ENCODE measurements around the gene TMEM245. TPM values are rescaled to one million over a fixed set of nuclear protein-coding genes. Genes with fewer than 3 reads are reported as not detected.

Gene TMEM245
- total and polyA plus RNA-seq, 2 of the 13 experiments (the other 11 are each of a cell fraction or from before 2014, with no cell fraction given): 53.5 to 55.4 TPM

DNA sequence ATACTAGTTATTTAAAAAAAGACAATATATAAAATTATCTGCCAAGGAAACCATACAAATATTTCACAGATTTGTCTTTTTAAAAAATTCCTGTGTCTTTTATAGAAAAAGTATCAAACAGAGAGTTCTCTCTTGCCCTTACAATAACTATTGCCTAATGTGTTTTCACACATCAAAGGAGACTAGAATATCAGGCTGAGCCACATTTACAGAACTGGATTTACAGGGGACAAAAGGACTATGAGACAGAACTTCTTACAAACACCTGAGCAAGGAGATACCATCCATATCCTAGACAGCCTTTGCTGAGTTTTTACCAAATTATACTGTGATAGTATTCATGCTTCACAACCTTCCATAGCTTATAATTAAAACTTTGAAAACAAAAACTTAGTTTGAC is 34.2 kb downstream of the TMEM245 start (continued):
- TF ChIP-seq CENPT (CRISPR knock-in tag; IDR thresholded peaks at IDR 0.05; ENCODE audit: low read depth): no peak
- TF ChIP-seq, protein P1, sequence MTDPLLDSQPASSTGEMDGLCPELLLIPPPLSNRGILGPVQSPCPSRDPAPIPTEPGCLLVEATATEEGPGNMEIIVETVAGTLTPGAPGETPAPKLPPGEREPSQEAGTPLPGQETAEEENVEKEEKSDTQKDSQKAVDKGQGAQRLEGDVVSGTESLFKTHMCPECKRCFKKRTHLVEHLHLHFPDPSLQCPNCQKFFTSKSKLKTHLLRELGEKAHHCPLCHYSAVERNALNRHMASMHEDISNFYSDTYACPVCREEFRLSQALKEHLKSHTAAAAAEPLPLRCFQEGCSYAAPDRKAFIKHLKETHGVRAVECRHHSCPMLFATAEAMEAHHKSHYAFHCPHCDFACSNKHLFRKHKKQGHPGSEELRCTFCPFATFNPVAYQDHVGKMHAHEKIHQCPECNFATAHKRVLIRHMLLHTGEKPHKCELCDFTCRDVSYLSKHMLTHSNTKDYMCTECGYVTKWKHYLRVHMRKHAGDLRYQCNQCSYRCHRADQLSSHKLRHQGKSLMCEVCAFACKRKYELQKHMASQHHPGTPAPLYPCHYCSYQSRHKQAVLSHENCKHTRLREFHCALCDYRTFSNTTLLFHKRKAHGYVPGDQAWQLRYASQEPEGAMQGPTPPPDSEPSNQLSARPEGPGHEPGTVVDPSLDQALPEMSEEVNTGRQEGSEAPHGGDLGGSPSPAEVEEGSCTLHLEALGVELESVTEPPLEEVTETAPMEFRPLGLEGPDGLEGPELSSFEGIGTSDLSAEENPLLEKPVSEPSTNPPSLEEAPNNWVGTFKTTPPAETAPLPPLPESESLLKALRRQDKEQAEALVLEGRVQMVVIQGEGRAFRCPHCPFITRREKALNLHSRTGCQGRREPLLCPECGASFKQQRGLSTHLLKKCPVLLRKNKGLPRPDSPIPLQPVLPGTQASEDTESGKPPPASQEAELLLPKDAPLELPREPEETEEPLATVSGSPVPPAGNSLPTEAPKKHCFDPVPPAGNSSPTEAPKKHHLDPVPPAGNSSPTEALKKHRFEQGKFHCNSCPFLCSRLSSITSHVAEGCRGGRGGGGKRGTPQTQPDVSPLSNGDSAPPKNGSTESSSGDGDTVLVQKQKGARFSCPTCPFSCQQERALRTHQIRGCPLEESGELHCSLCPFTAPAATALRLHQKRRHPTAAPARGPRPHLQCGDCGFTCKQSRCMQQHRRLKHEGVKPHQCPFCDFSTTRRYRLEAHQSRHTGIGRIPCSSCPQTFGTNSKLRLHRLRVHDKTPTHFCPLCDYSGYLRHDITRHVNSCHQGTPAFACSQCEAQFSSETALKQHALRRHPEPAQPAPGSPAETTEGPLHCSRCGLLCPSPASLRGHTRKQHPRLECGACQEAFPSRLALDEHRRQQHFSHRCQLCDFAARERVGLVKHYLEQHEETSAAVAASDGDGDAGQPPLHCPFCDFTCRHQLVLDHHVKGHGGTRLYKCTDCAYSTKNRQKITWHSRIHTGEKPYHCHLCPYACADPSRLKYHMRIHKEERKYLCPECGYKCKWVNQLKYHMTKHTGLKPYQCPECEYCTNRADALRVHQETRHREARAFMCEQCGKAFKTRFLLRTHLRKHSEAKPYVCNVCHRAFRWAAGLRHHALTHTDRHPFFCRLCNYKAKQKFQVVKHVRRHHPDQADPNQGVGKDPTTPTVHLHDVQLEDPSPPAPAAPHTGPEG (CRISPR knock-in tag; IDR thresholded peaks at IDR 0.05): no peak
- no peak for TF ChIP-seq GATAD1 (CRISPR knock-in tag; IDR thresholded peaks at IDR 0.05)
- no peak for TF ChIP-seq ZNF337 (CRISPR knock-in tag; IDR thresholded peaks at IDR 0.05; ENCODE audit: borderline replicate concordance, low read depth)
- 0 out of 2 replicates have a peak, but pooled peaks have one; percentile 29 for TF ChIP-seq FOXA3 (CRISPR knock-in tag; IDR thresholded peaks at IDR 0.05)
- no peak for TF ChIP-seq NRL (CRISPR knock-in tag; IDR thresholded peaks at IDR 0.05; ENCODE audit: borderline replicate concordance)
- peak; percentile 60; the same call in 1 of the 2 replicates for TF ChIP-seq HMG20A (CRISPR knock-in tag; IDR thresholded peaks at IDR 0.05; ENCODE audit: borderline replicate concordance)
- TF ChIP-seq ZNF550 (CRISPR knock-in tag; IDR thresholded peaks at IDR 0.05; ENCODE audit: borderline replicate concordance): no peak
- no peak for TF ChIP-seq GPN1 (CRISPR knock-in tag; IDR thresholded peaks at IDR 0.05; ENCODE audit: borderline replicate concordance)
- no peak for TF ChIP-seq ZNF253 (CRISPR knock-in tag; IDR thresholded peaks at IDR 0.05; ENCODE audit: borderline replicate concordance)
- TF ChIP-seq ZKSCAN5 (CRISPR knock-in tag; IDR thresholded peaks at IDR 0.05): no peak
- peak; percentile 24; the same call in 1 of the 2 replicates for TF ChIP-seq POGZ (CRISPR knock-in tag; IDR thresholded peaks at IDR 0.05)
- TF ChIP-seq TRIM24 (CRISPR knock-in tag; IDR thresholded peaks at IDR 0.05): no peak
- peak; percentile 62 for TF ChIP-seq GATAD2A (CRISPR knock-in tag; IDR thresholded peaks at IDR 0.05)
- TF ChIP-seq SIN3B (IDR thresholded peaks at IDR 0.05; ENCODE audit: low read length): no peak
- no peak for TF ChIP-seq HOXD1 (CRISPR knock-in tag; IDR thresholded peaks at IDR 0.05)
- TF ChIP-seq ZNF230 (CRISPR knock-in tag; IDR thresholded peaks at IDR 0.05): no peak
- TF ChIP-seq, protein P2, sequence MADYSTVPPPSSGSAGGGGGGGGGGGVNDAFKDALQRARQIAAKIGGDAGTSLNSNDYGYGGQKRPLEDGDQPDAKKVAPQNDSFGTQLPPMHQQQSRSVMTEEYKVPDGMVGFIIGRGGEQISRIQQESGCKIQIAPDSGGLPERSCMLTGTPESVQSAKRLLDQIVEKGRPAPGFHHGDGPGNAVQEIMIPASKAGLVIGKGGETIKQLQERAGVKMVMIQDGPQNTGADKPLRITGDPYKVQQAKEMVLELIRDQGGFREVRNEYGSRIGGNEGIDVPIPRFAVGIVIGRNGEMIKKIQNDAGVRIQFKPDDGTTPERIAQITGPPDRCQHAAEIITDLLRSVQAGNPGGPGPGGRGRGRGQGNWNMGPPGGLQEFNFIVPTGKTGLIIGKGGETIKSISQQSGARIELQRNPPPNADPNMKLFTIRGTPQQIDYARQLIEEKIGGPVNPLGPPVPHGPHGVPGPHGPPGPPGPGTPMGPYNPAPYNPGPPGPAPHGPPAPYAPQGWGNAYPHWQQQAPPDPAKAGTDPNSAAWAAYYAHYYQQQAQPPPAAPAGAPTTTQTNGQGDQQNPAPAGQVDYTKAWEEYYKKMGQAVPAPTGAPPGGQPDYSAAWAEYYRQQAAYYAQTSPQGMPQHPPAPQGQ (CRISPR knock-in tag; IDR thresholded peaks at IDR 0.05; ENCODE audit: borderline replicate concordance): no peak
- no peak for TF ChIP-seq ZNF235 (CRISPR knock-in tag; IDR thresholded peaks at IDR 0.05; ENCODE audit: borderline replicate concordance)
- TF ChIP-seq ZNF577 (CRISPR knock-in tag; IDR thresholded peaks at IDR 0.05; ENCODE audit: borderline replicate concordance, low read depth): no peak
- no peak for TF ChIP-seq POLR2AphosphoS5 (IDR thresholded peaks at IDR 0.05; ENCODE audit: low read depth, low read length)
- TF ChIP-seq FOXP1 (IDR thresholded peaks at IDR 0.05): no peak
- TF ChIP-seq FOXP1 (CRISPR knock-in tag; IDR thresholded peaks at IDR 0.05): peak; percentile 44; the same call in 1 of the 2 replicates
- TF ChIP-seq, protein P3, sequence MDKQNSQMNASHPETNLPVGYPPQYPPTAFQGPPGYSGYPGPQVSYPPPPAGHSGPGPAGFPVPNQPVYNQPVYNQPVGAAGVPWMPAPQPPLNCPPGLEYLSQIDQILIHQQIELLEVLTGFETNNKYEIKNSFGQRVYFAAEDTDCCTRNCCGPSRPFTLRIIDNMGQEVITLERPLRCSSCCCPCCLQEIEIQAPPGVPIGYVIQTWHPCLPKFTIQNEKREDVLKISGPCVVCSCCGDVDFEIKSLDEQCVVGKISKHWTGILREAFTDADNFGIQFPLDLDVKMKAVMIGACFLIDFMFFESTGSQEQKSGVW (CRISPR knock-in tag; IDR thresholded peaks at IDR 0.05; ENCODE audit: borderline replicate concordance): no peak
- peak; percentile 71 for TF ChIP-seq TCF7L2 (IDR thresholded peaks at IDR 0.05; ENCODE audit: low read depth, low read length)
- no peak for TF ChIP-seq ZNF33B (CRISPR knock-in tag; IDR thresholded peaks at IDR 0.05)

Measured in HepG2 (cell line).